ACHN (cell line): ENCODE data around the gene SOWAHA.
"Not testable (repeated sequence)": the region's sequence is repeated elsewhere in the genome, so short reads cannot be mapped to it uniquely, and the experiment has no call there.

Experiments
- DNase-seq: peaks from one replicate; pipeline ENCODE4 v3.0.0-alpha.2; 2015
- in situ Hi-C: cut with HindIII; loops from 2 replicates; pipeline ENCODE4 v1.10.0; 2017; ENCODE audit warnings: low sequenced_read_pairs, low pct_ligation_motif_present, low pct_unique_long_range_greater_than_20kb

The SOWAHA gene

DNA sequence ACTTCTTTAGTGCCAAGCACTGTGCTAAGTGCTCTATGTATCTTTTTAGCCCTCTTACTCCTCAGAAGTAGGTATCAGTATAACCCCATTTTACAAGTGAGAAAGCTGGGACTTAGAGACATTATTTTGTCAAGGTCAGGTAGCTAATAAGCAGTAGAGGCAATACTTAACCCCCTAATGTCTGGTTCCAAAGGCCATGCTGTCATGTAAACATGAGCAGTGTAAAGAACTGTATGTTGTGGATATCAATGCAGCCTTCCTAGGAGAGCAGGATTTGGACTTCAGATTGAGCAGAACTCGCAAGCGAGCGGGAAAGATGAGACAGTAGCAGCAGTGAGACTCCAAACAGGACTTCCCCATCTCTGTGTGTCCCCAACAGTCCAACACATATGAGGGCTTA lies 21.0 kb downstream of the SOWAHA start:
- DNase-seq, result no peak
- in situ Hi-C loops, result no loop called here

DNA sequence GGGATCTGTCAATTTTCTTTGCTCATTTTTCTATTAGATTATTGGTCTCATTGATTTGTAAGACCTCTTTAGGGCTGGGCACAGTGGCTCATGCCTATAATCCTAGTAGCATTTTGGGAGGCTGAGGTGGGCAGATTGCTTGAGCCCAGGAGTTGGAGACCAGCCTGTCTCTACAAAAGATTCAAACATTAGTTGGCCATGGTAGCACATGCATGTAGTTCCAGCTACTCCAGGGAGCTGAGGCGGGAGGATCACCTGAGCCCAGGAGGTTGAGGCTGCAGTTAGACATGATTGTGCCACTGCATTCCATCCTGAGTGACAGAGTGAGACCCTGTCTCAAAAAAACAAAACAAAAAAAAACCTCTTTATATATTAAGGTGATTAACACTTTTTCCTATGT lies 23.8 kb downstream of the SOWAHA start:
- in situ Hi-C loops, result no loop called here
- DNase-seq, result no peak

DNA sequence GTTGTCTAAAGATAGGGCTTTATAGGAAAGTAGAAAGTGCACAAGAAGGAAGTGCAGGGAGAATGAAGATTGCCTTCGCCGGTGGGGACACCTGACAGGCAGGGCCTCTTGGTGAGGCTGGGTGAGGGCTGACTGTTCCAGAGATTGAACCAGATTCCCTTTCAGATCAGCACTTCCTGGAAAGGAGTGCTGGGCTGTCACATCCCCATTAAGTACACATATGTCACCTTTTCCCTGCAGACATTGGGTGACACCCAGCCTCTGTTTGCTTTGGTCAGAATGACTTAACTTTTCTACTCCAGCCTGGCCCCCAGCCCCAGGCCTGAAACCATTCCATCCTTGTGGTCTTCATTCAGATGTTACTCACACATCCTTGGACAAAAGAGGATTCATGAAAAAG lies 24.8 kb downstream of the SOWAHA start:
- DNase-seq, result no peak
- in situ Hi-C loops, result no loop called here

DNA sequence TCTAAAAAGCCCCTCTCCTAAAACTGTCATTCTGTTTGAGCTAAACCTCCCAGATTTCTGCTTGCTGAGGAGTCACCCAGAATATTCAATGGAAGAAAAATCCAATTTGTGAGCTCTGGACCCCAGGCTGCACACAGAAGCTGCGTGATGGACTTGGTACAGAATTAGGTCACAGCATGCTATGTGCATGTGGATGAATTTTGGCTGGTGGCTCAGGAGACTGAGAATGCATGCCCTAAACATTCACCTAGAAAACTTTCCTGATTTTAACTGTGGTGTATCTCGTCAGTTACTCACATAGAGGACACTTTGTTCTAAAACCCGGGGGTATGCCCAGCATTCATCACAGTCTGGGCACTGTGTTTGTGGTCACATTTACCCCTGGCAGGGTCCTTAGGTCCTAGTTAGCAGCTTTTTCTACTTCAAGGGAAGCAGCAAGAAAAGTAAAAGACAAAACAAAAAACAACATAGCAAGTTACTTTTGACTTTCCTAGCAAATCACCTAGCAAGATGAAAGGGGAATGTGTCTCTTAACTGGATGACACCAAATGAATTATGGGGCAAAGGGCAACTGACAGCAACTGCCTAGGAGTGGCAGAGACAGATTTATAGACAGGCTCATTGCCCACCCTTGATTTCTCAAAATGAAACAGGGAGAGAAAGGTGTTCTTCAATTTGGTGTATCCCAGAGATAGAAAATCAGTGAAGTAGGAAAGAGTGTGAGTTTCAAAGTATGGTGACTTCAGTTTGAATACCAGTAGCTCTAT lies 25.6 kb downstream of the SOWAHA start:
- no peak for DNase-seq

DNA sequence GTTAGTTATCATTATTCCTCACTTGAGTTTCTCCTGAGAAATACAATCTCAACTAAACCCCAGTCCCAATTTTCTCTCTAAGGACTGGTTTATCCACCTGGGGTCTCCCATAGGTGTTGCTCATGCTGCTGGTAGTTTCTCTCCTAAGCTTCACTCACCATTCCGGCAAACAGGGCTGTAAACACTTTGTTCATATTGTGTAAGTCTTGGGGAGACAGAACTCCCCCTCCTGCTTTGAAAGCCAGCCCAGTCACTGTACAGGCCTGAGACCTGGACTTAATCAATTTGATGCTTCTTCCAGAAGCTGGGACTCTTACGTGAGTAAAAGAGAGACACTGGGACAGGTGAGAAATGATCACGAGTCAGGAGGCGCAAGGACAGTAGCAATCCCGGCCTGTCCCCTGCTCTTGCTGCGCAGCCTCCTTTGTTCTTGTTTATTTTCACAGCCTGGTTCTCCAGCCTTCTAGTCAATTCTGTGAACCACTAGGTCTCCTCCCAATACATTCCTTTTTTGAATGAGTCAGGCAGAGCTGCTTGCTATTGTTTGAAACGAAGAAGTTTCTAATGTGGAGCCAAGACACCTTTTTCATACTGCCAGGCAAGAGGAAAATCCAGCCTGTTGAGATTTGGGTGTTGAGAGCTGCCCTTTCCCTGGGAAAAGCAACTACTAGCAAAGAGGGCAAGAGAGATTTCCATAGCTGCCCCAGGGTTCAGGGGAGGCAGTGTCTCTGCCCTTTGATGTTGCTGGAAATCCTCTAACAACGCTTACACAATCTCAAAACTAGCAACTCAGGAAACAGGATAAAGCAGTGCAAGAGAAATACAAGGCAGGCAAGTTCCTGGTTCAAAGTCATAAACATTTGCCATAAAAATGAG lies 26.6 kb downstream of the SOWAHA start:
- in situ Hi-C loops, result no loop called here
- no peak for DNase-seq

More for the DNA sequence above, 25.6 kb downstream of the SOWAHA start:
- in situ Hi-C loops, result no loop called here

DNA sequence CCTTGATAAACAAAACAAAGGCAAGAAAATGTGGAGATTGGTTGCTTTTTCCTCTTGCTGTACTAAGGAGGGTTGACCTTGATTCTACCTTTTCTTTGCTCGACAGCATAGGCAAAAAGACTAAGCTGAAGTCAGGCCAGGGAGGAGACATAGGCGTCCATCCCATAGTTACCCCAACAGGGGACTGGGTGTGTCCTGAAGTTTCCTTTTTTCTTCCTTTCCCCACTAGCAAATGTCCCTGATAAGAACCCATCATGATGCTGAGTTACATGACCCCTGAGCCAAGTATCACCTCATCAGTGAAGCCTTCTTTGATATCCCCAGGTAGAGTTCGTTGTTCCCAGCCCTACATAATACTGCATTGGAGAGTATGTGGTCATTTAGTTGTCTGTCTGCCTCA lies 27.2 kb downstream of the SOWAHA start:
- in situ Hi-C loops, result no loop called here
- no peak for DNase-seq

DNA sequence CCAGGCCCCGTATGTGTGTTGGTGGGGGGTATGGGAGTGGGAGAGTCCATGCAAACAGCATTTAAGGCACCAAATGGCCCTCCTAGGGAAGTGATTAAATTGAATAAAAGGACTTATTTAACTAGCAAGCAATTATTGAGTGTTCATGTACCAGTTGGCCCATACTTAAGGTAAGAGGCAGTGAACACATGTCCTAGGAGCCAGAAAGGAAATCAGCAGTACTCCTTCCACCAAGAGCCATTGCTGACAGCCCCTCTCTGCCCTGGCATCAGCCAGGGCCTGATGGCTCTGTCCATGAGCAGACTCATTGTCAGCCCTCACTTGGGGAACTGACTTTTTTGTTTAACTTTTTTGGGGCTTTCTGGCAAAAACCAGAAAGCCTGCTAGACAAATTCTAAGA lies 27.8 kb downstream of the SOWAHA start:
- DNase-seq, result no peak
- in situ Hi-C loops, result no loop called here

DNA sequence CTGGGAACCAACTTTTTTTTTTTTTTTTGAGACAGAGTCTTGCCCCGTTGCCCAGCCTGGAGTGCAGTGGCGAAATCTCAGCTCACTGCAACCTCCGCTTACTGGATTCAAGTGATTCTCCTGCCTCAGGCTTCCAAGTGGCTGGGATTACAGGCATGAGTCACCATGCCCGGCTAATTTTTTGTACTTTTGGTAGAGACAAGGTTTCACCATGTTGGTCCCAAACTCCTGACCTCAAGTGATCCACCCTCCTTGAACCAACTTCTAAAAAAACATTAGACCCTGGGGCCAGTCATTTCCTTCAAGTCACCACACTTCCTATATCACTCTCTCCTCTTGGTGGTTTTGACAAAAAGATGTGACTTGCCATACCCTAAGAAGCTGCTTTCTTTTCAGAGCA lies 28.2 kb downstream of the SOWAHA start:
- DNase-seq, result no peak
- in situ Hi-C loops, result no loop called here

DNA sequence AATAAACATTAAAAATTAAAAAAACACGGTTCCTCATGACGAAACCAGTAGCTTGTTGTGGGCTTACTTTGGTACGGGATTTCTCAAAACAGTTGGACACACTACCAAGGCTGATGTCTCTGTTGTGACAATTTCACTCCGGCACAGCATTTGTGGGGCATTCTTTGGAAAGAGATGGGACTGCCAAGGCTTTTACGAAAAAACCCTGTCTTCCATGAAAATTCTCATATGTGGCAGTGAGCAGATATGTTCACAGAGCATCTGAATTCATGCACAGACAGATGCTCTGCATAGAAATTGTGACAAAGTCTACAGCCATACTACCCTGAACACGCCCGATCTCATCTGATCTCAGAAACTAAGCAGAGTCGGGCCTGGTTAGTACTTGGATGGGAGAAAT lies 35.2 kb downstream of the SOWAHA start:
- in situ Hi-C loops, result no loop called here
- no peak for DNase-seq

DNA sequence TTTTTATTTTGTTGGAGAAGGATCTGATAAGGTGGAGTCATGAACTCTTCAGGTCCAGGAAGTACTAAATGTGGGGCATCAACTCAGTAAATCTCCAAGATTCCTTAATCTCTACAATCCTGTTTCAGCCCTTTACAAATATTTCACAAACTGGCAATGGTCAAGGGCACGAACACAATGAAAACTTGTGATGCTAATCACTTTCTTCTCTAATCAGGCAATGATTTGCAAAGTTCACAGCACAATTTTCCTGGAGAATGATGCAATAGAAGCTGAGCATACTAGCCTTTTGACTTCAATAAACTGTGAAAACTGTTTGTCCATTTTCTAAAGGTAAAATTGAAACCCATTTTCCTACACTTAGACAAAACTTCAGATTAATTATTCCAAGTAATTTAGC lies 36.2 kb downstream of the SOWAHA start:
- in situ Hi-C loops, result no loop called here
- no peak for DNase-seq

DNA sequence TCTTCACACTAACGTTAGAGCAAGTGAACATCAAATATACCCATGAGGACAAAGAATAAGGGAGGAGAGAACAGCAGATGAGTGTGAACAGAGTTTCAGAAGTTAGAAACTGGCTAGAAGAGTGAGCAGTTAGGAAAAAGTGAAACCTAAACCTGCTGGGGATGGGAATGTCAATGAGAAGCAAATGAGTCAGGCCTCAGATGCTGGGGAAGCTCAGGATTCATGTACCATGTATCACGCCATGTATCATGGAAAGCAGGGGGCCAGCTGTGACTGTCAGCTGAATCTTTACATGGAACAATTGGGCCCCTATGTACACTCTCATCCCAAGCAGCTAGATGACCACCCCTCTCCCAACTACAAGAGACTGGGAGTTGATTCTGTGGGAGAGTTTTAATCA lies 37.0 kb downstream of the SOWAHA start:
- DNase-seq, result no peak
- in situ Hi-C loops, result no loop called here

DNA sequence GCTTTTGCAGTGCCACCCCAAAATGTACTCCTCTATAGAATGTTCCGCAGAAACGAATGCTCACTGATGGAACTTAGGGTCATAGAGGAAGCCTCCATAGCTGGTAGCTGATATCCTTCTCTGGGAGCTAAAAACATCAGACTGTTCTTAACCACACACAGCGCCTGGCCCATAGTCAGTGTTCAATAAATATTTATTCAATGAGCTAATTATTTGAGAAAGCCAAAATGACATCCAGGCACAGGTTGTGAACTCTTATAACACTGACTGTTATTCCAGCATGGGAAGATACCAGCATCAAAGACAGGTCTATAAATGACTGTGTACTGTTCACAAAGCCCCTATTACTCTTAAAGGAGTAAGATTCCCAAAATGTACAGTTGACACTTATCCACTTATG lies 40.2 kb downstream of the SOWAHA start:
- in situ Hi-C loops, result no loop called here

DNA sequence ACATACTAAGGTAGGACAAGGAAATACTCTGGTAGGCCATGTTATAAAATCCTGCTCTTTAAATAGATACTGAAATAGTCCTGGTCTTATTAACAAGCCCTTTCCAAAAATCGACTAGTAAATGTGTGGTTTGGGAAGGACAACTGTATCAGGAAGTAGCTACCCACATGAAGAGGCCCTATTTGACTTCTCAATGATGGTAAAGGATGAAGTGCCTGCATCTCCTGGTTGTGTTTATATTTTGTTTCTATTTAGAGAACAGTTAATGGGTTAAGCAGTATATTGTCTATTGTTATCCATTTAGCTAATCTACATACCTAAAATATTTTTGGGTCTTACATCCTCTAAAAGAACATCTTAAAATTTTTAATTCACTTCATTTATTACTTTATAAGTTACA lies 40.7 kb downstream of the SOWAHA start:
- in situ Hi-C loops, result no loop called here
- DNase-seq, result no peak

More for the DNA sequence above, 40.2 kb downstream of the SOWAHA start:
- DNase-seq, result no peak

DNA sequence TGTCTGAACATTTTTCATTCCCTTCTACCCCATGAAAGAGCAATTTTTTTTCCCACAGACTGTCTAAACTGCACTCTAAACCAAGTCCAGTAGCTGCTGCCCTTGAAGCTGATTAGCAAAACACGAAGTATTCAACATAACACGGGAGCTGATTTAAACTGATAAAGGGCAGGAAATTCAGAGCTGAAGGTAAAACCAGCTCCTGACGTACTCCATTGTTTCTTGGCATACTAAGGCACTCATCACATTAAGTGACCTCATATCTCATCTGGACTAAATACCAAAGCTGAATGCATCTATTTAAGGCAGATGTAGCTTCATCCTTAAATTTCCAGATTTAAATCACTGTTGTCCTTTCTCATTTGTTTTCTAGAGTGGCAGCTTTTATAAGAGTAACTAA lies 41.2 kb downstream of the SOWAHA start:
- in situ Hi-C loops, result no loop called here
- no peak for DNase-seq

DNA sequence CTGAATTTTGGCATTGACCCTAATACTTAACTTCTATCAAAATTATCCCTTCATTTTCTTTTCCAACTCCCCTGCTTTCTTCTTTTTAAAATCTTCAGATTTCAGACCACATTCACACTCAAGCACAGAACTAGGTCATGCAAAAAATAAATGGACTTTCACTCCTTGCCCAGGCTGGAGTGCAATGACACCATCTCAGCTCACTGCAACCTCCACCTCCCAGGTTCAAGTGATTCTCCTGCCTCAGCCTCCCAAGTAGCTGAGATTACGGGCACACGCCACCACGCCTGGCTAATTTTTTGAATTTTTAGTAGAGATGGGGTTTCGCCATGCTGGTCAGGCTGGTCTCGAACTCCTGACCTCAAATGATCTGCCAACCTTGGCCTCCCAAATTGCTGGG lies 41.9 kb downstream of the SOWAHA start:
- in situ Hi-C loops, DNase-seq: not testable (repeated sequence)

DNA sequence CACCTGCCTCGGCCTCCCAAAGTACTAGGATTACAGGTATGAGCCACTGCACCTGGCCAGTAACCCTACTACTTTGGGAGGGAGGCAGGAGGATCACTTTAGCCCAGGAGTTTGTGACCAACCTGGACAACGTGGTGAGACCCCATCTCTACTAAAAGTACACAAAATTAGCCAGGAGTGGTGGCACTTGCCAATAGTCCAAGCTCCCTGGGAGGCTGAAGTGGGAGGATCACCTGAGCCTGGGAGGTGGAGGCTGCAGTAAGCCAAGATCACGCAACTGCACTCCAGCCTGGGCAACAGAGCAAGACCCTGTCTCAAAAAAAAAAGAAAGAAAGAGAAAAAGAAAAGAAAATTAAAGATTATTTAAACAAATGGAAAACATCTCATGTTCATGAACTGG lies 42.9 kb downstream of the SOWAHA start:
- no peak for DNase-seq
- in situ Hi-C loops, result no loop called here

DNA sequence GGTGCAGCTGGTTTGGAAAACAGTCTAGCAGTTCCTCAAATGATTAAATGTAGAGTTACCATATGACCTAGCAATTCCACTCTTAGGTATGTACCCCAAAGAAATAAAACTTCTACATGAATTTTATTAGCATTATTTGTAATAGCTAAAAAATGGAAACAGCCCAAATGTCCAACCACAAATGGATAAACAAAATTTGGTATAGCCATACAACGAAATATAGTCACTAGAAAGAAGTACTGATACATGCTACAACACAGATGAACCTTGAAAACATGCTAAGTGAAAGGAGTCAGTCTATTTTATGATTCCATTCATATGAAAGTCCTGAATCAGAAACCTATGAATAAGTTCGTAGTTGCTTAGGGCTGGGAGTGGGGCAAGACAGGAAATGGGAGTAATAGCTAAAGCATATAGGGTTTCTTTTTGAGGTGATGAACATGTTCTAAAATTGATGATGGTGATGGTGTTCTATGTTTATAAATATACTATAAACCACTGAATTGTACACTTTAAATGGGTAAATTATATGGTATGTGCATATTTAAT lies 46.9 kb downstream of the SOWAHA start:
- no peak for DNase-seq
- in situ Hi-C loops, result no loop called here

DNA sequence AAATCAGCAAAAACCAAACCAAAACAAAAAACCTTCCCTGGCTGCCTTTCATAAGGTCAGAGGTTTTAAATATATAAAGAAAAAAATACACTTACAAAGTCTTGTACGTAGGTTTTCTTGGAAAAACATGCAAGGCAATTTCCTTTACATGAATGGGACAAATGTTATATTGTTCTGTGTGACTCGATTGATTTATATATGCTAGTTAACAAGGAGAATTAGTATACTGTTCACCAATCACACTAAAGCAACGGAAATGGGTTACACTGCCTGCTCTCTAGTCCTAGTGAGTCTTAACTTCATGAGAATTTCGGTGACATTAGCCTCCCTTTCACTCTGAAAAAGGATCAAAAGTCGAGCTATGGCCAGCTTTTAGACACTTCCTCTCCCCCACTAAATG lies 47.6 kb downstream of the SOWAHA start:
- in situ Hi-C loops, result no loop called here

DNA sequence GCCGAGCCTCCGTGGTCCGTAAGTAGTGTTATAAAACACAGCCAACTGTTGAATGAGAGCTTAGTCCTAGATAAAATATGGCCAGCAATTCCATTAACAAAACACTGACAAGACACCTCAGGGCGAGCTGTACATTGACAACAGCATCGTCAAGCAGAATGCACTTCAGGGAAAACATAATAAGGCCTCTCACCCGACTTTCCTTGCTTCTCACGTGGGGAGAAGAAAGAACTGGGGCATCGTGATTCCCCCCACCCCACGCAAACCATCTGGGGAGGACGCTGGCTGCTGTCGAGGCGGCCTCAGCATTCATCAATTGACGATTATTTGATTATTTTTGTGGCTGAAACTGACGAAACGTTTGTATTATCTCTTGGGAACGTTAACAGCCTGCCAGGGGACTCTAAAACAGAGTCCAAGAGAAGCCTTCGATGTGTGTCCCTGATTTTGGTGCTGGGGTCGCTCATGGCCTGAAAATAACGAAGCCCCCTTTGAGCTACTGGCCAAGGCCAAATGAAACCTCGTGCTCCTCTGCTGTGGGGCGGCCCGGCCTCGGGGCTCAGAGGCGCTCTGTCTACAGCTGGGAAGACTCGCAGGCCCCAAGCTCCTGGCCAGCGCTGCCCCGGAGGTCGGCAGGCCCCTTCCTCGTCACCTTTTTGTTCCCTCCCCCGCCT lies 52.7 kb downstream of the SOWAHA start:
- no peak for DNase-seq
- in situ Hi-C loops, result no loop called here

More for the DNA sequence above, 47.6 kb downstream of the SOWAHA start:
- no peak for DNase-seq
